ENCODE results near the gene SLC4A7. TPM values are rescaled to one million over a fixed set of nuclear protein-coding genes. Genes with fewer than 3 reads are reported as not detected.
A peak's percentile ranks its signal among the peaks of the same experiment; 100 is the strongest.

SLC4A7 gene
- total and polyA plus RNA-seq, 9 of the 15 experiments (the other 6 are each of a cell fraction or from before 2014, with no cell fraction given): 1.7 to 13.6 (median 8.0) TPM

GRCh38 chr3:27483117-27484014 lies 818 bp downstream of the SLC4A7 start (continued):
- TF ChIP-seq, protein P1, sequence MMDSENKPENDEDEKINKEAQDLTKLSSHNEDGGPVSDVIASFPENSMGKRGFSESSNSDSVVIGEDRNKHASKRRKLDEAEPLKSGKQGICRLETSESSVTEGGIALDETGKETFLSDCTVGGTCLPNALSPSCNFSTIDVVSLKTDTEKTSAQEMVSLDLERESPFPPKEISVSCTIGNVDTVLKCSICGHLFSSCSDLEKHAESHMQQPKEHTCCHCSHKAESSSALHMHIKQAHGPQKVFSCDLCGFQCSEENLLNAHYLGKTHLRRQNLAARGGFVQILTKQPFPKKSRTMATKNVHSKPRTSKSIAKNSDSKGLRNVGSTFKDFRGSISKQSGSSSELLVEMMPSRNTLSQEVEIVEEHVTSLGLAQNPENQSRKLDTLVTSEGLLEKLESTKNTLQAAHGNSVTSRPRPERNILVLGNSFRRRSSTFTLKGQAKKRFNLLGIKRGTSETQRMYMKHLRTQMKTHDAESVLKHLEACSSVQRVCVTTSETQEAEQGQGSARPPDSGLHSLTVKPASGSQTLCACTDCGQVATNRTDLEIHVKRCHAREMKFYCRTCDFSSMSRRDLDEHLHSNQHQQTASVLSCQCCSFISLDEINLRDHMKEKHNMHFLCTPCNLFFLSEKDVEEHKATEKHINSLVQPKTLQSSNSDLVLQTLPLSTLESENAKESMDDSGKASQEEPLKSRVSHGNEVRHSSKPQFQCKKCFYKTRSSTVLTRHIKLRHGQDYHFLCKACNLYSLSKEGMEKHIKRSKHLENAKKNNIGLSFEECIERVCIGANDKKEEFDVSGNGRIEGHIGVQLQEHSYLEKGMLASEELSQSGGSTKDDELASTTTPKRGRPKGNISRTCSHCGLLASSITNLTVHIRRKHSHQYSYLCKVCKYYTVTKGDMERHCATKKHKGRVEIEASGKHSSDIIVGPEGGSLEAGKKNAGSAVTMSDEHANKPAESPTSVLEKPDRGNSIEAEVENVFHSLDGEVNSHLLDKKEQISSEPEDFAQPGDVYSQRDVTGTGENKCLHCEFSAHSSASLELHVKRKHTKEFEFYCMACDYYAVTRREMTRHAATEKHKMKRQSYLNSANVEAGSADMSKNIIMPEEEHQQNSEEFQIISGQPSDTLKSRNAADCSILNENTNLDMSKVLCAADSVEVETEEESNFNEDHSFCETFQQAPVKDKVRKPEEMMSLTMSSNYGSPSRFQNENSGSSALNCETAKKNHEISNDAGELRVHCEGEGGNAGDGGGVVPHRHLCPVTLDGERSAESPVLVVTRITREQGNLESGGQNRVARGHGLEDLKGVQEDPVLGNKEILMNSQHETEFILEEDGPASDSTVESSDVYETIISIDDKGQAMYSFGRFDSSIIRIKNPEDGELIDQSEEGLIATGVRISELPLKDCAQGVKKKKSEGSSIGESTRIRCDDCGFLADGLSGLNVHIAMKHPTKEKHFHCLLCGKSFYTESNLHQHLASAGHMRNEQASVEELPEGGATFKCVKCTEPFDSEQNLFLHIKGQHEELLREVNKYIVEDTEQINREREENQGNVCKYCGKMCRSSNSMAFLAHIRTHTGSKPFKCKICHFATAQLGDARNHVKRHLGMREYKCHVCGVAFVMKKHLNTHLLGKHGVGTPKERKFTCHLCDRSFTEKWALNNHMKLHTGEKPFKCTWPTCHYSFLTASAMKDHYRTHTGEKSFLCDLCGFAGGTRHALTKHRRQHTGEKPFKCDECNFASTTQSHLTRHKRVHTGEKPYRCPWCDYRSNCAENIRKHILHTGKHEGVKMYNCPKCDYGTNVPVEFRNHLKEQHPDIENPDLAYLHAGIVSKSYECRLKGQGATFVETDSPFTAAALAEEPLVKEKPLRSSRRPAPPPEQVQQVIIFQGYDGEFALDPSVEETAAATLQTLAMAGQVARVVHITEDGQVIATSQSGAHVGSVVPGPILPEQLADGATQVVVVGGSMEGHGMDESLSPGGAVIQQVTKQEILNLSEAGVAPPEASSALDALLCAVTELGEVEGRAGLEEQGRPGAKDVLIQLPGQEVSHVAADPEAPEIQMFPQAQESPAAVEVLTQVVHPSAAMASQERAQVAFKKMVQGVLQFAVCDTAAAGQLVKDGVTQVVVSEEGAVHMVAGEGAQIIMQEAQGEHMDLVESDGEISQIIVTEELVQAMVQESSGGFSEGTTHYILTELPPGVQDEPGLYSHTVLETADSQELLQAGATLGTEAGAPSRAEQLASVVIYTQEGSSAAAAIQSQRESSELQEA (IDR thresholded peaks at IDR 0.05; ENCODE audit: low read depth): no peak
- no peak for TF ChIP-seq ZNF79 (CRISPR knock-in tag; IDR thresholded peaks at IDR 0.05; ENCODE audit: low read depth)
- 0 out of 2 replicates have a peak, but pooled peaks have one; percentile 3 for TF ChIP-seq SPI1 (IDR thresholded peaks at IDR 0.05; ENCODE audit: borderline replicate concordance, low read depth, low read length)
- TF ChIP-seq, protein P2, sequence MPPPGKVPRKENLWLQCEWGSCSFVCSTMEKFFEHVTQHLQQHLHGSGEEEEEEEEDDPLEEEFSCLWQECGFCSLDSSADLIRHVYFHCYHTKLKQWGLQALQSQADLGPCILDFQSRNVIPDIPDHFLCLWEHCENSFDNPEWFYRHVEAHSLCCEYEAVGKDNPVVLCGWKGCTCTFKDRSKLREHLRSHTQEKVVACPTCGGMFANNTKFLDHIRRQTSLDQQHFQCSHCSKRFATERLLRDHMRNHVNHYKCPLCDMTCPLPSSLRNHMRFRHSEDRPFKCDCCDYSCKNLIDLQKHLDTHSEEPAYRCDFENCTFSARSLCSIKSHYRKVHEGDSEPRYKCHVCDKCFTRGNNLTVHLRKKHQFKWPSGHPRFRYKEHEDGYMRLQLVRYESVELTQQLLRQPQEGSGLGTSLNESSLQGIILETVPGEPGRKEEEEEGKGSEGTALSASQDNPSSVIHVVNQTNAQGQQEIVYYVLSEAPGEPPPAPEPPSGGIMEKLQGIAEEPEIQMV (tag; conservative IDR thresholded peaks at IDR 0.05; ENCODE audit: low read depth): peak; percentile 84
- TF ChIP-seq TEAD2 (tag; IDR thresholded peaks at IDR 0.05): no peak
- TF ChIP-seq, protein P3, sequence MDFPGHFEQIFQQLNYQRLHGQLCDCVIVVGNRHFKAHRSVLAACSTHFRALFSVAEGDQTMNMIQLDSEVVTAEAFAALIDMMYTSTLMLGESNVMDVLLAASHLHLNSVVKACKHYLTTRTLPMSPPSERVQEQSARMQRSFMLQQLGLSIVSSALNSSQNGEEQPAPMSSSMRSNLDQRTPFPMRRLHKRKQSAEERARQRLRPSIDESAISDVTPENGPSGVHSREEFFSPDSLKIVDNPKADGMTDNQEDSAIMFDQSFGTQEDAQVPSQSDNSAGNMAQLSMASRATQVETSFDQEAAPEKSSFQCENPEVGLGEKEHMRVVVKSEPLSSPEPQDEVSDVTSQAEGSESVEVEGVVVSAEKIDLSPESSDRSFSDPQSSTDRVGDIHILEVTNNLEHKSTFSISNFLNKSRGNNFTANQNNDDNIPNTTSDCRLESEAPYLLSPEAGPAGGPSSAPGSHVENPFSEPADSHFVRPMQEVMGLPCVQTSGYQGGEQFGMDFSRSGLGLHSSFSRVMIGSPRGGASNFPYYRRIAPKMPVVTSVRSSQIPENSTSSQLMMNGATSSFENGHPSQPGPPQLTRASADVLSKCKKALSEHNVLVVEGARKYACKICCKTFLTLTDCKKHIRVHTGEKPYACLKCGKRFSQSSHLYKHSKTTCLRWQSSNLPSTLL (IDR thresholded peaks at IDR 0.05): 0 out of 2 replicates have a peak, but pooled peaks have one; percentile 54
- TF ChIP-seq, protein P4, sequence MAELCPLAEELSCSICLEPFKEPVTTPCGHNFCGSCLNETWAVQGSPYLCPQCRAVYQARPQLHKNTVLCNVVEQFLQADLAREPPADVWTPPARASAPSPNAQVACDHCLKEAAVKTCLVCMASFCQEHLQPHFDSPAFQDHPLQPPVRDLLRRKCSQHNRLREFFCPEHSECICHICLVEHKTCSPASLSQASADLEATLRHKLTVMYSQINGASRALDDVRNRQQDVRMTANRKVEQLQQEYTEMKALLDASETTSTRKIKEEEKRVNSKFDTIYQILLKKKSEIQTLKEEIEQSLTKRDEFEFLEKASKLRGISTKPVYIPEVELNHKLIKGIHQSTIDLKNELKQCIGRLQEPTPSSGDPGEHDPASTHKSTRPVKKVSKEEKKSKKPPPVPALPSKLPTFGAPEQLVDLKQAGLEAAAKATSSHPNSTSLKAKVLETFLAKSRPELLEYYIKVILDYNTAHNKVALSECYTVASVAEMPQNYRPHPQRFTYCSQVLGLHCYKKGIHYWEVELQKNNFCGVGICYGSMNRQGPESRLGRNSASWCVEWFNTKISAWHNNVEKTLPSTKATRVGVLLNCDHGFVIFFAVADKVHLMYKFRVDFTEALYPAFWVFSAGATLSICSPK (IDR thresholded peaks at IDR 0.05; ENCODE audit: borderline replicate concordance): no peak
- TF ChIP-seq MAFF (IDR thresholded peaks at IDR 0.05; ENCODE audit: low read length): no peak
- TF ChIP-seq ZNF140 (CRISPR knock-in tag; IDR thresholded peaks at IDR 0.05): no peak
